GM12872 (cell line): ENCODE results near the gene KCNQ2.

ENCODE experiments used
- CTCF ChIP-seq: IDR thresholded peaks from 3 replicates; pipeline ENCODE4 v1.5.1; 2011; ENCODE audit warnings: low read depth, mild to moderate bottlenecking, low read length, moderate library complexity; ENCODE audit not compliant: insufficient read depth

The KCNQ2 gene

GRCh38 chr20:63518351-63518861 lies 46.0 kb upstream of the KCNQ2 start:
- TF ChIP-seq CTCF: 0 out of 3 replicates have a peak, but pooled peaks have one; percentile 11

DNA sequence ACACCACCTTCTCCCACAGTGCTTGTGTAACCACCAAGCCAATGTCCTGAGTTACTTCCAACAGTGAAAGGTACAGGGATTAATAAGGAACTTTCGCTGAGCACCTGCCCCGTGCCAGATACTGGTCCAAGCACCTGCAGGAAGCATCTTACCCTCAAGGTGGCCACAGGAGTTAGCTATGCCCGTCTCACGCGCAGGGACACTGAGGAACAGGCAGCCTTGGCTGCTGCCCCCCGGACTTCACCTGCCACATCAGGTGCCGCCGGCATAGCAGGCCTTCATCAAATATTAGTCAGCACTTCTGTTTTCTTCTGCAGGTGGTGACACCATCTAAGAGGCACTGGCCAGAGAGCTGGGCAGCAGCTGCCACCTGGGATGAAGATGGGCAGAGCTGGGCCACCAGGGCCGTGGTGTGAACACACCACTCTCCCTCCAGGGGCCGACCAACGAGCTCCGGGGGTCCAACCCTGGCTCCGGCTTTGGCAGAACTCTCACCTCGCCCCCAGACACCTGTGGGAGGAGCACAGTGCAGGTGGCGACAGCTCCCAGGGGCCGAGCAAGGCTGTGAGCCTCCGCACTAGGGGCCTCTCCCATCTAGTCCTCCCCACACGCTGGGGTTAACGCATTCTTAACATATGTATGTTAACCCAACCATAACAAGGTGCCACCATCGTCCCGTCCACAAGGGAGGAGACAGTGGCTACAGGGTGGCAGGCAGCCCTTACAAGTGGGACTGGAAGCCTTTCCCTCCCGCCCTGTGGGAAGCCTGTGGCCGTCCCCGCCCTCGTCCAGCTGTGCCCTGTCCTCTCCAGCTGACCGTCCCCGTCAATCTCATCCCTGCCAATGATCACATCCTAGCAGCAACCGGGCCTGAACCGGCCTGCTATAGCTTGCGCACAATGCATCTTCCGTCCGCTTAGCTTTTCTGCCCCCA lies 45.2 kb upstream of the KCNQ2 start:
- TF ChIP-seq CTCF: no peak

DNA sequence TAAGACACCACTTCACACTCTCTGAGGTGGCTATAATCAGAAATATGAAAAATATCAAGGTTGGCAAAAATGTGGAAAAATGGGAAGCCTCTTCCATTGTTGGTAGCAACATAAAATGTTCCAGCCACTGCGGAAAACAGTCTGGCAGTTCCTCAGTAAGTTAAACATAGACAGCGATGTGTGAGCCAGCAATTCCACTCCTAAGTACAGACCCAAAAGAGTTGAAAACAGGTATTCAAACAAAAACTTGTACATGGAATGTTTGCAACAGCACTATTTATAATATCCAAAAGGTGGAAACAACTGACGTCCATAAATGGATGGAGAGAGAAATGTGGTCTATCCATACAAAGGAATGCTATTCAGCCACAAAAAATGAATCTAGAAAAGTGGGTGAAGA lies 40.8 kb upstream of the KCNQ2 start:
- no peak for TF ChIP-seq CTCF

DNA sequence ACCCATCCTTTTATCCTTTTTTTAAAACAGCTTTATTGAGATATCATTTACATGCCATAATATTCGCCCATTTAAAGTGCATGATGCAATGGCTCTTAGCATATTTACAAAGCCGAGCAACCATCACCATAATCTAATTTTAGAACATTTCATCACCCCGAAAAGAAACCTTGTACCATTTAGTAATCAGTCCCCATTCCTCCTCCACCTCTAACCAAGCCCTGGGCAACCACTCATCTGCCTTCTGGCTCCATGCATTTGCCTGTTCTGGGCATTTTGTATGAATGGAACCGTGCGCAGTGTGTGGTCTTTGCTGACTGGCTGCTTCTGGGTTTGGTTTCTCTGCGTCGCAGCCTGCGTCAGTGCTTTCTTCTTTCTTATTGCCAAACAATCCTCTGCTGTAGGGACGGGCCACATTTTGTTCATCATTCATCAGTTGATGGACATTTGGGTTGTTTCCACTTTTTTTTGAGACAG lies 36.7 kb upstream of the KCNQ2 start:
- no peak for TF ChIP-seq CTCF

GRCh38 chr20:63508072-63508768 lies 35.8 kb upstream of the KCNQ2 start:
- TF ChIP-seq CTCF: no peak

DNA sequence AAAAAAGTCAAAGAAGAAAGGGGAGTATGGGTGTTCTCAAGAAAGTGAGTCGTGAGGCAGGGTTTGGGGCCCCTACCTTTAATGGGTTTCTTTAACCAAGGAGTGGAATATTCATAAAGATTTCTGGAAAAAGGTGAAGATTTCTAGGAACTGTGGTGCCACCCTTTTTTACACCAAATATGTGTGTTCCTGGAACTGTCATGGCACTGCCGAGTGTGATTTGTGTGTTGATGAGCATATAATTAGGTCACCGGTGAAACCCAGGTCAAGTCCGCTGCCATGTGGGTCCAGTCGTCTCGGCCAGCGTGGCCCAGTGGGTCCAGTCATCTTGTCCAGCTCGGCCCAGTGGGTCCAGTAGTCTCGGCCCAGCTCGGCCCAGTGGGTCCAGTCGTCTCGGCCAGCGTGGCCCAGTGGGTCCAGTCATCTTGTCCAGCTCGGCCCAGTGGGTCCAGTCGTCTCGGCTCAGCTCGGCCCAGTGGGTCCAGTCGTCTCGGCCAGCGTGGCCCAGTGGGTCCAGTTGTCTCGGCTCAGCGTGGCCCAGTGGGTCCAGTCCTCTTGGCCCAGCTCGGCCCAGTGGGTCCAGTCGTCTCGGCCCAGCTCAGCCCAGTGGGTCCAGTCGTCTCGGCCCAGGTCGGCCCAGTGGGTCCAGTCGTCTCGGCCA lies 34.8 kb upstream of the KCNQ2 start:
- no peak for TF ChIP-seq CTCF

- no peak for TF ChIP-seq CTCF
Observed at GRCh38 chr20:63505723-63506122, 33.3 kb upstream of the KCNQ2 start.
